ENCODE data around the gene PALLD. TPM values are rescaled to one million over a fixed set of nuclear protein-coding genes. Genes with fewer than 3 reads are reported as not detected.
A peak's percentile ranks its signal among the peaks of the same experiment; 100 is the strongest.
"Not testable (repeated sequence)": the region's sequence is repeated elsewhere in the genome, so short reads cannot be mapped to it uniquely, and the experiment has no call there.

PALLD gene
- total RNA-seq (2014; rRNA removed; shearing (Covaris generic)) = 9.0 and 10.3 TPM in 2 replicates

DNA sequence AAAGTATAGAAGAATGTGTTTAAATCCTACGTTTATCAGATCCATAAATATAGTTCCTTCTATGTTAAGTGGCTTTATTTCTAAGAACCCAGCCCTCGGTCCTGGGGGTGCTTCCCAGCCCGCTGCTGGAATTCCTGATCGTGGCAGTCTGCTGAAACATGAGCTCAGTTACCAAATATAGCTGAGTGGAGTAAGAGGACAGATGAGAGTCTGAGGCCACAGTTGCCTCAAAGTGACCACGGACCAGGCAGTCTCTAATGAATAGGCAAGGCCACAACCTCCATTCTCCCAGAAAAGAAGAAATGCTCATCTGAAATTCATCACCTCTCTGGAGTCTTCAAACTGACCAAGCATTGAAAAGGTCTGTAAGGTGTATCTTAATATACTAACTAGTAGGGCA lies at the start of gene PALLD:
TSS of gene PALLD (plus strand) at position 219 of the 400 bp plus-strand sequence.
- H3K4me3 ChIP-seq (ENCODE audit: insufficient read depth, low read depth, low read length) = no peak within 1 kb of the TSS
- no peak for DNase-seq
- no peaks in the 10 kb centered on the region for H3K36me3 ChIP-seq (replicated peaks; ENCODE audit: control insufficient read depth, insufficient read depth, low read length)
- no peaks in the 10 kb centered on the region for H3K27me3 ChIP-seq (ENCODE audit: control insufficient read depth, insufficient read depth, low read length)

DNA sequence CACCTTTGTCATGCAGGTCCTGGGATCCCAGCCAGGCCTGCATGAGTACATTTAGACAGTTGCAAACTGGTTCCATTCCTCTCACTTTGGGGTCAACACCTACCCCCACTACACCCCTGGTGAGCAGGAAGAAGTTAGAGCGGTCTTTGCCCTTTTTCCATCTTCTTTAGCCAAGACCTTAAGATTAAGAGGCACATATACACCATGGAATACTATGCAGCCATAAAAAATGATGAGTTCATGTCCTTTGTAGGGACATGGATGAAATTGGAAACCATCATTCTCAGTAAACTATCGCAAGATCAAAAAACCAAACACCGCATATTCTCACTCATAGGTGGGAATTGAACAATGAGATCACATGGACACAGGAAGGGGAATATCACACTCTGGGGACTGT lies 47.8 kb upstream of the PALLD start:
- not testable (repeated sequence) for DNase-seq; H3K27me3 ChIP-seq (ENCODE audit: control insufficient read depth, insufficient read depth, low read length)

GRCh38 chr4:168449719-168450452 lies 47.0 kb upstream of the PALLD start:
- H3K36me3 ChIP-seq (replicated peaks; ENCODE audit: control insufficient read depth, insufficient read depth, low read length) = no peaks in the 10 kb centered on the region
- no peak for DNase-seq
- no peak overlapping the region for H3K4me3 ChIP-seq (ENCODE audit: insufficient read depth, low read depth, low read length)
- H3K27me3 ChIP-seq (ENCODE audit: control insufficient read depth, insufficient read depth, low read length) = no peaks in the 10 kb centered on the region

More for the DNA sequence above, 47.8 kb upstream of the PALLD start:
- not testable (repeated sequence) for H3K36me3 ChIP-seq (replicated peaks; ENCODE audit: control insufficient read depth, insufficient read depth, low read length); H3K4me3 ChIP-seq (ENCODE audit: insufficient read depth, low read depth, low read length)

- Histone ChIP-seq H3K4me3 (ENCODE audit: insufficient read depth, low read depth, low read length) (no peak overlapping the region), H3K27me3 (ENCODE audit: control insufficient read depth, insufficient read depth, low read length) (no peaks in the 10 kb centered on the region), H3K36me3 (replicated peaks; ENCODE audit: control insufficient read depth, insufficient read depth, low read length) (no peaks in the 10 kb centered on the region)
- DNase-seq = no peak
Observed at GRCh38 chr4:168451331-168451730, 45.5 kb upstream of the PALLD start.

DNA sequence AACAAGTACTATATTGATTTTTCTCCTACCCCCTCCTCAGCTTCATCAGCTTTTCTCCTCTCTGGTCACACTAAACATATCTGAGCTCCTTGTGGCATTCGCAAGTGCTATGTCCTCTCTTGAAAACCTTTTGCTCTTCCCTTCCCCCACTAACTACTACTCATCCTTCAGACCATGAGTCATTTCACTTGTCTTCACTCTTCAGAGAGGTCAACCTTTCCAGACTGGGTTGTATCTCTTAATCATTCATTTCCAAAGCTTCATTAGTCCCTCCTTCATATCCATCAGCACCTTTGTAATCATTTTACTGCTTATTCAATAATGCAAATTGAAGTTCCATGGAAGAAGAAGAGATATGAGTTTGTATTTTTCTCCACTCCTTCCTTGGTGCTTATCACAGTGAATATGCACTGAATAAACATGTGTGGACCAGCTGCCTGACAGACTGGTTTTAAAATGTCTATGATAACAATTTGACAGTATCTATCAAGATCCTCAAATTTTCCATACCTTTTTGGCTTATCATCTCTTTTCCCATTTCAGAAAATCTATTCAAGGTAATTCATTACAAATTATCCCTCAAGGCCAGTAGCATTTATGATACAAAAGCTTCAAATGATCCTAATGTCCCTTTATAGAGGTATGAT lies 45.0 kb upstream of the PALLD start:
- Histone ChIP-seq H3K4me3 (ENCODE audit: insufficient read depth, low read depth, low read length) (no peak overlapping the region), H3K27me3 (ENCODE audit: control insufficient read depth, insufficient read depth, low read length) (no peaks in the 10 kb centered on the region), H3K36me3 (replicated peaks; ENCODE audit: control insufficient read depth, insufficient read depth, low read length) (no peaks in the 10 kb centered on the region)
- DNase-seq = no peak

GRCh38 chr4:168453146-168453545 lies 43.7 kb upstream of the PALLD start:
- H3K36me3 ChIP-seq (replicated peaks; ENCODE audit: control insufficient read depth, insufficient read depth, low read length) = no peaks in the 10 kb centered on the region
- H3K4me3 ChIP-seq (ENCODE audit: insufficient read depth, low read depth, low read length) = no peak overlapping the region
- H3K27me3 ChIP-seq (ENCODE audit: control insufficient read depth, insufficient read depth, low read length) = no peaks in the 10 kb centered on the region
- DNase-seq = no peak

GRCh38 chr4:168458256-168458655 lies 38.6 kb upstream of the PALLD start:
- H3K4me3 ChIP-seq (ENCODE audit: insufficient read depth, low read depth, low read length); DNase-seq; H3K36me3 ChIP-seq (replicated peaks; ENCODE audit: control insufficient read depth, insufficient read depth, low read length); H3K27me3 ChIP-seq (ENCODE audit: control insufficient read depth, insufficient read depth, low read length): not testable (repeated sequence)

GRCh38 chr4:168461821-168462220 lies 35.0 kb upstream of the PALLD start:
- Histone ChIP-seq H3K36me3 (replicated peaks; ENCODE audit: control insufficient read depth, insufficient read depth, low read length) (no peaks in the 10 kb centered on the region), H3K4me3 (ENCODE audit: insufficient read depth, low read depth, low read length) (no peak overlapping the region), H3K27me3 (ENCODE audit: control insufficient read depth, insufficient read depth, low read length) (no peaks in the 10 kb centered on the region)
- DNase-seq = no peak

- no peak overlapping the region for H3K4me3 ChIP-seq (ENCODE audit: insufficient read depth, low read depth, low read length)
- H3K36me3 ChIP-seq (replicated peaks; ENCODE audit: control insufficient read depth, insufficient read depth, low read length) = no peaks in the 10 kb centered on the region
- H3K27me3 ChIP-seq (ENCODE audit: control insufficient read depth, insufficient read depth, low read length) = no peaks in the 10 kb centered on the region
- no peak for DNase-seq
Observed at GRCh38 chr4:168472920-168473319, 23.9 kb upstream of the PALLD start.

DNA sequence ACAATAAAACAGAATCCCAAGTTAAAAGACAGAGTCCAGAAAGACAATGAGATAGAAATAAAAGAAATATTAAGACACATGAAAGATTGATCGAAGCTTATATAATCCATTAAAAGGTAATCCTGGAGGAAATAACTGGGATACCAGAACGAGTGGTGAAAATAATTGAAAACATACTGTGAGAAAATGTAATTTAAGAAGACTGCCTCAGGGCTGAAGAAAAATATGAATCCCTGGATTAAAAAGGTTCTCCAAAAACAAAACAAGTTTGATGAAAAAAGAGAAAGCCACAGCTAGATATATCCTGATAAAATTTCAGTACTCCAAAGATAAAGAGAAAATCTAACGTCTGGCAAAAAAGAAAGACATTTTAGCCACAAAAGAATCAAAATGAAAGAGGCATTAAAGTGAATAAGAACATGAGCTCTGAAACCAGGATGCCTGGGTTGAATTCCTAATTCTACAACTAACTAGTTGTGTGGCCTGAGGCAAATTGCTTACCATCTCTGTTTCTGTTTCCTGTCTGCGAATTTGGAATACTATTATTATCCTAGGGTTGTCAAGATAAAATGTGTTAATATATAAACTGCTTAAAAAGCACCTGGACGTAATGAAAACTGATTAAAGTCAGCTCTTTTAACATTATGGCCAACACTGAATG lies 22.1 kb upstream of the PALLD start:
- no peak for DNase-seq
- no peak overlapping the region for H3K4me3 ChIP-seq (ENCODE audit: insufficient read depth, low read depth, low read length)
- no peaks in the 10 kb centered on the region for H3K27me3 ChIP-seq (ENCODE audit: control insufficient read depth, insufficient read depth, low read length)
- H3K36me3 ChIP-seq (replicated peaks; ENCODE audit: control insufficient read depth, insufficient read depth, low read length) = no peaks in the 10 kb centered on the region

GRCh38 chr4:168475745-168476144 lies 21.1 kb upstream of the PALLD start:
- Histone ChIP-seq H3K36me3 (replicated peaks; ENCODE audit: control insufficient read depth, insufficient read depth, low read length) (no peaks in the 10 kb centered on the region), H3K27me3 (ENCODE audit: control insufficient read depth, insufficient read depth, low read length) (no peaks in the 10 kb centered on the region; the same call in 1 of the 2 replicates), H3K4me3 (ENCODE audit: insufficient read depth, low read depth, low read length) (no peak overlapping the region)
- DNase-seq = peak; percentile 61

- no peaks in the 10 kb centered on the region for H3K36me3 ChIP-seq (replicated peaks; ENCODE audit: control insufficient read depth, insufficient read depth, low read length)
- DNase-seq = no peak
- no peak overlapping the region for H3K4me3 ChIP-seq (ENCODE audit: insufficient read depth, low read depth, low read length)
- no peaks in the 10 kb centered on the region; the same call in 1 of the 2 replicates for H3K27me3 ChIP-seq (ENCODE audit: control insufficient read depth, insufficient read depth, low read length)
Observed at GRCh38 chr4:168478868-168479267, 18.0 kb upstream of the PALLD start.

GRCh38 chr4:168480931-168481611 lies 15.8 kb upstream of the PALLD start:
- Histone ChIP-seq H3K36me3 (replicated peaks; ENCODE audit: control insufficient read depth, insufficient read depth, low read length) (no peaks in the 10 kb centered on the region), H3K4me3 (ENCODE audit: insufficient read depth, low read depth, low read length) (no peak overlapping the region), H3K27me3 (ENCODE audit: control insufficient read depth, insufficient read depth, low read length) (no peaks in the 10 kb centered on the region; the same call in 1 of the 2 replicates)
- DNase-seq = no peak

GRCh38 chr4:168483811-168484210 lies 13.0 kb upstream of the PALLD start:
- Histone ChIP-seq H3K4me3 (ENCODE audit: insufficient read depth, low read depth, low read length) (no peak overlapping the region), H3K27me3 (ENCODE audit: control insufficient read depth, insufficient read depth, low read length) (no peaks in the 10 kb centered on the region; the same call in 1 of the 2 replicates), H3K36me3 (replicated peaks; ENCODE audit: control insufficient read depth, insufficient read depth, low read length) (no peaks in the 10 kb centered on the region)
- DNase-seq = no peak

All from H7 (cell line).